Gastroesophageal sphincter (tissue), 4 donors: ENCODE measurements around the gene AFF3. TPM values are rescaled to one million over a fixed set of nuclear protein-coding genes. Genes with fewer than 3 reads are reported as not detected.

ENCODE experiments used
- ATAC-seq: fragments of 150-250 bp; one replicate; pipeline ENCODE4 v1.9.1; 2016; ENCODE audit warnings: mild to moderate bottlenecking, moderate library complexity
- H3K27ac ChIP-seq, 4 donors: fragments of 200-600 bp; sonication (generic) in 3 of 4; 1 replicate in 3 of 4; 2 replicates in 1 of 4; pipeline ENCODE4 v1.5.1; 2016 to 2019
- H3K27me3 ChIP-seq: fragments of 200-600 bp; sonication (generic); one replicate; pipeline ENCODE4 v1.5.1; 2019
- H3K36me3 ChIP-seq, 2 donors: fragments of 200-600 bp; sonication (generic); one replicate each; pipeline ENCODE4 v1.5.1; 2019; ENCODE audit warnings: control low read depth in 1 of 2
- H3K4me1 ChIP-seq, 3 donors: fragments of 200-600 bp; sonication (generic); 1 replicate in 2 of 3; 2 replicates in 1 of 3; pipeline ENCODE4 v1.5.1; 2016 to 2019; ENCODE audit warnings: control low read depth in 2 of 3
- H3K4me3 ChIP-seq, 2 donors: fragments of 200-600 bp; sonication (generic); one replicate each; pipeline ENCODE4 v1.5.1; 2019; ENCODE audit warnings: mild to moderate bottlenecking in 1 of 2, moderate library complexity in 1 of 2
- H3K9me3 ChIP-seq, 3 donors: fragments of 200-600 bp; sonication (generic); one replicate each; pipeline ENCODE4 v1.5.1; 2017 to 2019; ENCODE audit warnings: control low read depth in 2 of 3
- EP300 ChIP-seq: sonication (generic); formaldehyde crosslinking; IDR thresholded peaks from one replicate; pipeline ENCODE4 v1.6.1; 2017; ENCODE audit warnings: antibody characterized with exemption, mild to moderate bottlenecking
- POLR2A ChIP-seq, 2 donors: fragments of 450-650 bp; IDR thresholded peaks; one replicate each; pipeline ENCODE4 v1.6.1; 2017; ENCODE audit warnings: antibody characterized with exemption in 2 of 2, mild to moderate bottlenecking in 2 of 2, moderate library complexity in 1 of 2
- POLR2AphosphoS5 ChIP-seq: sonication (generic); formaldehyde crosslinking; IDR thresholded peaks from one replicate; pipeline ENCODE4 v1.6.1; 2017; ENCODE audit warnings: antibody characterized with exemption
- WGBS, 2 donors: methylation state at CpG; one replicate each; pipeline ENCODE4 v1.1.5; 2018; ENCODE audit warnings: low coverage in 1 of 2; 5-methylcytosine and 5-hydroxymethylcytosine counted together
- total RNA-seq, 4 donors: library from RNA; depleted of rRNA; stranded (reverse); fragments of >200 nt; gene quantifications; one replicate each; pipeline ENCODE4 v1.1.0, GENCODE V29; 2016
- TF ChIP-seq, protein P1 (sequence below), 4 experiments: fragments of 200-600 bp in 2 of 4; fragments of 450-650 bp in 2 of 4; sonication (generic) in 1 of 4; IDR thresholded peaks; one replicate each; pipeline ENCODE4 v1.5.1; 2017 to 2019; ENCODE audit warnings: antibody characterized with exemption in 4 of 4, mild to moderate bottlenecking in 2 of 4, moderate library complexity in 2 of 4

The AFF3 gene
- total RNA-seq, 4 donors from 2014 or later: 15.4 to 74.8 (median 37.7) TPM

DNA sequence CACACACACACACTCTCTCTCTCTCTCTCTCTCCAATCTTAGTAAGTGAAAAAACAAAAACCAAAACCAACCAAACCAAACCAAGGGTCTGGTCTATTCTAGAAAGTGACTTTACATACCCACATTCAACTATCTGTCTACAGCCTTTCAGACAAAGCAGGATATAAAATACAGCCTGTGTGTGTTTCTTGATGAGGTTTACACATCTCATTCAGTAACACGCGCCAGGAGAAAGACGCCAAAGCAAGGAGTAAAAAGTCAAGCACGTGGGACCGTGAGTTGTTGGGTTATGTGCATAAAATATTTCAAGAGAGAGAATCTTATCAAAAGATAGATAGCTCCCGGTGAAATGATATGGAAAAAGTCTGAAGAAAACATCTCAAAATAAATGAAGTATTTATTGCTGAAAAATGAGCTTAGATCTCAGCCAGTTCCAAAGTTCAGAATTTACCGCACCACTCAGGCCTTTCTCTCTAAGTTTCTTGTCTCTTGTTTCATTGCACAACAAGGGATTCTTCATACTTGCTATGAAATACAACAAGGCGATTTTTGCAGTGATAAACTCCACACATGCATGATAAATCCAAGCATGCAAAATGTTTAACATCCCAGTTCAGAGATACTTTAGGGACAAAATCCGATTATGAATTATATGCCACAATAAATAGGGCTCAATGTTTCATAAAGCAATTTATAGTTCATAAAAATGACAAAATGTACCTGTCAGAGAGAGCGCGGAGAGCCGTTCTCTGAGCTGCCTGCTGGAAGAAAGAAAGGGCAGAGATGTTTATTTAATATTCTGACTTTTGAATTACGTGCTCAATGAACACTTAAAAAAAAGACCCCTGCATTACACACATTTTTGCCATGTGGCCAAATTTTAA, 493.2 kb downstream of the AFF3 start:
- Histone ChIP-seq H3K4me1 (peaks cover 0 to 40% (median 21%) of the 10 kb centered on the region in 3 donors), H3K9me3 (no peaks in the 10 kb centered on the region), H3K4me3 (no peak overlapping the region), H3K27ac (peak overlapping the region in 3 of 4 donors; percentile 60 to 69 (median 68)), H3K36me3 (no peaks in the 10 kb centered on the region), H3K27me3 (no peaks in the 10 kb centered on the region)
- TF ChIP-seq POLR2A (IDR thresholded peaks at IDR 0.05) (no peak), EP300 (no peak), POLR2AphosphoS5 (no peak)
- TF ChIP-seq, protein P1, sequence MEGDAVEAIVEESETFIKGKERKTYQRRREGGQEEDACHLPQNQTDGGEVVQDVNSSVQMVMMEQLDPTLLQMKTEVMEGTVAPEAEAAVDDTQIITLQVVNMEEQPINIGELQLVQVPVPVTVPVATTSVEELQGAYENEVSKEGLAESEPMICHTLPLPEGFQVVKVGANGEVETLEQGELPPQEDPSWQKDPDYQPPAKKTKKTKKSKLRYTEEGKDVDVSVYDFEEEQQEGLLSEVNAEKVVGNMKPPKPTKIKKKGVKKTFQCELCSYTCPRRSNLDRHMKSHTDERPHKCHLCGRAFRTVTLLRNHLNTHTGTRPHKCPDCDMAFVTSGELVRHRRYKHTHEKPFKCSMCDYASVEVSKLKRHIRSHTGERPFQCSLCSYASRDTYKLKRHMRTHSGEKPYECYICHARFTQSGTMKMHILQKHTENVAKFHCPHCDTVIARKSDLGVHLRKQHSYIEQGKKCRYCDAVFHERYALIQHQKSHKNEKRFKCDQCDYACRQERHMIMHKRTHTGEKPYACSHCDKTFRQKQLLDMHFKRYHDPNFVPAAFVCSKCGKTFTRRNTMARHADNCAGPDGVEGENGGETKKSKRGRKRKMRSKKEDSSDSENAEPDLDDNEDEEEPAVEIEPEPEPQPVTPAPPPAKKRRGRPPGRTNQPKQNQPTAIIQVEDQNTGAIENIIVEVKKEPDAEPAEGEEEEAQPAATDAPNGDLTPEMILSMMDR (IDR thresholded peaks at IDR 0.05): no peak
- 29 to 56% methylated on average over 11 to 13 of the region's 13 CpGs for WGBS, 2 donors
- no peak for ATAC-seq

DNA sequence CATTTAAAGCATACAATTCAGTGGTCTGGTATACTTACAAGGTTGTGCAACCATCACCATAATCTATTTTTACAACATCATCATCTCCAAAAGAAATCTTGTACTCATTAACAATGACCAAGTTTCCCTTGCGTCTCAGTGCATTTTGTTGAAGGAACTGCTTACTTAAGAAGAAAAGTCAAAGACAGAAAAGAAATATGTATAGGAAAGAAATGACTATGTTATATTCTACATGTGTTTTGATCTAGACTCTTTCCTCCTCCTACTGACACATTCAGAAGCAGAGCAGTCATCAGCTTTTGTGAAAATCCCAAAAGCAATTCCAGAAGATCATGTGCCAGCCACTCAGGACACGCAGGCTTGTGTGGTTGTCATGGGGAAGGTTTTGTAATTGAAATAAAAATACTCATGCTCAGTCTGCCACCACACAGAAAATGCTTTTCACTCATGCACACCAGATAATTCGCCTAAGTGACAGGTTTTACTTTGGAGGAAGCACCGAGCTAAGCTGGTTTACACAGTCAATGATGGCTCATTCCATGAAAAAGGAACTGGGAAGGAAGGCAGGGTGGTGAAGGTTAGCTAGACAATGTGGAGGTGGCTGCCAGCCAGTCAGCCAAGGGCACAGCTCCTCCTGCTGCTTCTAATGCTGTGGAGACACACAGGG, 494.1 kb downstream of the AFF3 start:
- no peak overlapping the region for H3K4me3 ChIP-seq
- TF ChIP-seq POLR2A (IDR thresholded peaks at IDR 0.05) (no peak), POLR2AphosphoS5 (peak; percentile 45)
- H3K27me3 ChIP-seq: no peaks in the 10 kb centered on the region
- H3K36me3 ChIP-seq: no peaks in the 10 kb centered on the region
- peak; percentile 68 for ATAC-seq
- H3K9me3 ChIP-seq: no peaks in the 10 kb centered on the region
- peak overlapping the region in 3 of 4 donors; percentile 60 to 69 (median 68) for H3K27ac ChIP-seq
- WGBS, 2 donors: 15 to 18% methylated on average over 2 to 4 of the region's 4 CpGs
- peaks cover 0 to 48% (median 28%) of the 10 kb centered on the region in 3 donors for H3K4me1 ChIP-seq

DNA sequence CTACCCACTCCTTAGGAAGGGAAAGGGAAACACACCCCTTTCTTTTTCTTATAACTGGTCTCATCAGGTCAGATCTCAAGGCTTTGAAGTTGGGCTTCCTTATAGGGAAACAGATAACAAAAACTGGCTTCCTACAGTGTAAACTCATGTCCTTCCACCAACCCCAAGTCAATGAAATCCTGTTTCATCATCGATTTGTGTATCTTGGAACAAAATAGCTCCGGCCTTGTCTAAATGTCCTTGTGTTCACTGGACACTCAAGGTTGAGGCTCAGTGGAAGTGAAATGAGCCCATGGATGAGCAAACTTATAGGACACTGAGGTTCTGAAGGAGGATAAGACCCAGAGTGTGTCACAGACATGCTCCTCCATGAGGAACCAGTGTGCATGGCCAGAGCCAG, 496.4 kb downstream of the AFF3 start:
- peaks cover 0 to 53% (median 28%) of the 10 kb centered on the region in 3 donors for H3K4me1 ChIP-seq
- H3K27ac ChIP-seq: no peak overlapping the region
- H3K36me3 ChIP-seq: no peaks in the 10 kb centered on the region
- TF ChIP-seq, protein P1 (IDR thresholded peaks at IDR 0.05): no peak
- no peak for TF ChIP-seq POLR2A (IDR thresholded peaks at IDR 0.05)
- TF ChIP-seq EP300: no peak
- no peak for TF ChIP-seq POLR2AphosphoS5
- WGBS, 2 donors: 90 to 100% methylated on average over 2 of the region's 2 CpGs
- H3K27me3 ChIP-seq: no peaks in the 10 kb centered on the region
- no peaks in the 10 kb centered on the region for H3K9me3 ChIP-seq
- no peak for ATAC-seq
- no peak overlapping the region for H3K4me3 ChIP-seq

GRCh38 chr2:99644419-99644787, 498.0 kb downstream of the AFF3 start:
- ATAC-seq: no peak
- H3K9me3 ChIP-seq: no peaks in the 10 kb centered on the region
- peaks cover 0 to 52% (median 24%) of the 10 kb centered on the region in 3 donors for H3K4me1 ChIP-seq
- no peaks in the 10 kb centered on the region for H3K27me3 ChIP-seq
- no peak overlapping the region for H3K4me3 ChIP-seq
- 5 to 13% methylated on average over 5 of the region's 5 CpGs for WGBS, 2 donors
- TF ChIP-seq POLR2A (IDR thresholded peaks at IDR 0.05) (no peak), POLR2AphosphoS5 (peak; percentile 65), EP300 (no peak)
- TF ChIP-seq, protein P1 (IDR thresholded peaks at IDR 0.05): no peak
- no peak overlapping the region for H3K27ac ChIP-seq
- H3K36me3 ChIP-seq: no peaks in the 10 kb centered on the region

DNA sequence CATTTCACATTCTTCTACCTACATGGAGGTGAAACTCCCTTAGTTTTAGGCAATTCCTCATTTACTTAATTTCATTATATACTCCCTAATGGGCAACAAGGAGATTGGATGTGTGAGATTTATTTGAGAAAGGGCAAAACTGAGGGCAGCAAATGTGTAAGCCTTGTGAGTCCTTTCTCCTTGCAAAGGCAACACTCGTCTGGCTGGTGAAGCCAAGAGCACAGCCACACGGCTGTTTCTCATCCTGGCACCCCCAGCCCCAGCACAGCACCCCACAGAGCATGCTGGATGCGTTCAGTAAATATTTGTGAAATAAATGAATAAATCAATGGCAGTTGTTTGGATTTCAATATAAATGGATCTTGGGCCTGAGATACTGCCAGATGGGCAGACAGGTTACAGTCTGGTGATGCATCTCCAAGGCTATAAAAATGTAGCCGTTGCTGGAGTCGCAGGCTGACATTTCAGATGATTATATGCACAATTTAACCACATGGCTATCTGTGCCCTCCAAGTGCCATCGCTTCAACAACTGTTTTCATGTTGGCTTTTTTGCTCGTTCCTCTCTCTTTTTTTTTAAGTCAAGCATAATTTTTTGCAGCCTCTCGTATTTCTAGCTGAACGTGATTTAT, 498.5 kb downstream of the AFF3 start:
- Histone ChIP-seq H3K9me3 (no peaks in the 10 kb centered on the region), H3K27ac (no peak overlapping the region), H3K4me3 (no peak overlapping the region), H3K27me3 (no peaks in the 10 kb centered on the region), H3K4me1 (peaks cover 0 to 47% (median 24%) of the 10 kb centered on the region in 3 donors), H3K36me3 (no peaks in the 10 kb centered on the region)
- TF ChIP-seq POLR2AphosphoS5 (no peak), EP300 (no peak), POLR2A (IDR thresholded peaks at IDR 0.05) (no peak)
- TF ChIP-seq, protein P1 (IDR thresholded peaks at IDR 0.05): no peak
- no peak for ATAC-seq
- WGBS, 2 donors: 19 to 31% methylated on average over 8 to 9 of the region's 9 CpGs
